Activated CD8-positive, alpha-beta T cell treated with anti-CD3 and anti-CD28 coated beads for 36 hours (primary cell): Measurements from ENCODE around the gene PCSK5. TPM values are rescaled to one million over a fixed set of nuclear protein-coding genes. Genes with fewer than 3 reads are reported as not detected.

Source experiments
- ATAC-seq: fragments of 200-7000 bp; cut with Tn5 transposase; one replicate; pipeline ENCODE4 v1.10.0; 2021; ENCODE audit warnings: mild to moderate bottlenecking, moderate library complexity
- CTCF ChIA-PET: fragments of 350-600 bp; sonication (Branson Sonifier 250); formaldehyde crosslinking; loops from one replicate; lab custom pipeline; 2021; ENCODE audit warnings: antibody characterized with exemption; lab: Charles Lee
- POLR2A ChIA-PET: fragments of 350-600 bp; sonication (Branson Sonifier 250); formaldehyde crosslinking; loops from one replicate; lab custom pipeline; 2021; ENCODE audit warnings: antibody characterized with exemption; lab: Charles Lee
- DNase-seq: peaks from one replicate; pipeline ENCODE4 v3.0.0-alpha.2; 2020
- H3K27ac Mint-ChIP-seq: one replicate; pipeline ENCODE4 v1.8.0; 2021; ENCODE audit warnings: mild to moderate bottlenecking, mixed read lengths
- H3K27me3 Mint-ChIP-seq: one replicate; pipeline ENCODE4 v1.8.0; 2021; ENCODE audit warnings: mixed read lengths
- H3K36me3 Mint-ChIP-seq: one replicate; pipeline ENCODE4 v1.8.0; 2021; ENCODE audit warnings: low read depth, mixed read lengths
- H3K4me1 Mint-ChIP-seq: one replicate; pipeline ENCODE4 v1.8.0; 2021; ENCODE audit warnings: low read depth, mixed read lengths
- H3K4me3 Mint-ChIP-seq: one replicate; pipeline ENCODE4 v1.8.0; 2021; ENCODE audit warnings: mild to moderate bottlenecking, moderate library complexity, mixed read lengths
- H3K9me3 Mint-ChIP-seq: one replicate; pipeline ENCODE4 v1.8.0; 2021; ENCODE audit warnings: mixed read lengths
- intact Hi-C: fragments of 100-400 bp; cut with micrococcal nuclease; formaldehyde crosslinking; loops from one replicate; pipeline ENCODE4 v1.10.0; 2022
- total RNA-seq, 2 experiments: library from RNA; stranded (reverse); gene quantifications; one replicate each; pipeline ENCODE4 v1.2.3, GENCODE V29; 2021
- TF ChIP-seq, protein P1 (sequence below): fragments of 200-600 bp; IDR thresholded peaks from one replicate; pipeline ENCODE4 v1.8.0; 2022; ENCODE audit warnings: antibody characterized with exemption, mild to moderate bottlenecking

Gene PCSK5
- total RNA-seq, 2 experiments from 2014 or later = 4.7 to 5.2 TPM

GRCh38 chr9:76103531-76104315, 213.2 kb downstream of the PCSK5 start:
- no peak for ATAC-seq
- peaks cover 5% of the 10 kb centered on the region for H3K4me1 Mint-ChIP-seq
- H3K27ac Mint-ChIP-seq = no peak overlapping the region
- no peaks in the 10 kb centered on the region for H3K27me3 Mint-ChIP-seq
- H3K4me3 Mint-ChIP-seq = no peak overlapping the region
- intact Hi-C loops = loop anchor here (10.0 kb wide), 1 partner anchor 61 kb away; no protein-coding TSS in a partner anchor
- CTCF ChIA-PET = no interaction called here
- H3K9me3 Mint-ChIP-seq = no peaks in the 10 kb centered on the region
- TF ChIP-seq, protein P1, sequence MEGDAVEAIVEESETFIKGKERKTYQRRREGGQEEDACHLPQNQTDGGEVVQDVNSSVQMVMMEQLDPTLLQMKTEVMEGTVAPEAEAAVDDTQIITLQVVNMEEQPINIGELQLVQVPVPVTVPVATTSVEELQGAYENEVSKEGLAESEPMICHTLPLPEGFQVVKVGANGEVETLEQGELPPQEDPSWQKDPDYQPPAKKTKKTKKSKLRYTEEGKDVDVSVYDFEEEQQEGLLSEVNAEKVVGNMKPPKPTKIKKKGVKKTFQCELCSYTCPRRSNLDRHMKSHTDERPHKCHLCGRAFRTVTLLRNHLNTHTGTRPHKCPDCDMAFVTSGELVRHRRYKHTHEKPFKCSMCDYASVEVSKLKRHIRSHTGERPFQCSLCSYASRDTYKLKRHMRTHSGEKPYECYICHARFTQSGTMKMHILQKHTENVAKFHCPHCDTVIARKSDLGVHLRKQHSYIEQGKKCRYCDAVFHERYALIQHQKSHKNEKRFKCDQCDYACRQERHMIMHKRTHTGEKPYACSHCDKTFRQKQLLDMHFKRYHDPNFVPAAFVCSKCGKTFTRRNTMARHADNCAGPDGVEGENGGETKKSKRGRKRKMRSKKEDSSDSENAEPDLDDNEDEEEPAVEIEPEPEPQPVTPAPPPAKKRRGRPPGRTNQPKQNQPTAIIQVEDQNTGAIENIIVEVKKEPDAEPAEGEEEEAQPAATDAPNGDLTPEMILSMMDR = no peak
- POLR2A ChIA-PET = no interaction called here
- peaks cover 9% of the 10 kb centered on the region for H3K36me3 Mint-ChIP-seq
- no peak for DNase-seq

- no peaks in the 10 kb centered on the region for H3K4me1 Mint-ChIP-seq
- no peaks in the 10 kb centered on the region for H3K27me3 Mint-ChIP-seq
- ChIA-PET POLR2A (no interaction called here), CTCF (no interaction called here)
- no peak overlapping the region for H3K27ac Mint-ChIP-seq
- TF ChIP-seq, protein P1 = no peak
- DNase-seq (no peak), ATAC-seq (no peak)
- H3K4me3 Mint-ChIP-seq = no peak overlapping the region
- peaks cover 6% of the 10 kb centered on the region for H3K36me3 Mint-ChIP-seq
- H3K9me3 Mint-ChIP-seq = no peaks in the 10 kb centered on the region
- intact Hi-C loops = loop anchor here (10.0 kb wide), 1 partner anchor 57 kb away; no protein-coding TSS in a partner anchor
These were observed 217.0 kb downstream of the PCSK5 start for GRCh38 chr9:76107482-76107881.

GRCh38 chr9:76109953-76110352, 219.5 kb downstream of the PCSK5 start:
- Mint-ChIP-seq H3K9me3 (no peaks in the 10 kb centered on the region), H3K4me3 (no peak overlapping the region), H3K27ac (no peak overlapping the region), H3K36me3 (peaks cover 6% of the 10 kb centered on the region), H3K4me1 (no peaks in the 10 kb centered on the region), H3K27me3 (no peaks in the 10 kb centered on the region)
- ChIA-PET CTCF (interaction anchor here (0.9 to 2.1 kb wide), 2 partner anchors 9 to 17 kb away, joined by 3 to 10 read pairs; no protein-coding TSS in a partner anchor), POLR2A (interaction anchor here (0.6 kb wide), 2 partner anchors 241 to 934 kb away, joined by 3 read pairs; no protein-coding TSS in a partner anchor)
- TF ChIP-seq, protein P1 = no peak
- intact Hi-C loops = loop anchor here (10.0 kb wide), 1 partner anchor 55 kb away; no protein-coding TSS in a partner anchor
- DNase-seq = no peak
- ATAC-seq = no peak

GRCh38 chr9:76112151-76112550, 221.7 kb downstream of the PCSK5 start:
- H3K27ac Mint-ChIP-seq = no peak overlapping the region
- ChIA-PET POLR2A (no interaction called here), CTCF (no interaction called here)
- TF ChIP-seq, protein P1 = no peak
- H3K27me3 Mint-ChIP-seq = no peaks in the 10 kb centered on the region
- no peaks in the 10 kb centered on the region for H3K9me3 Mint-ChIP-seq
- peaks cover 3% of the 10 kb centered on the region for H3K36me3 Mint-ChIP-seq
- ATAC-seq (no peak), DNase-seq (no peak)
- no peak overlapping the region for H3K4me3 Mint-ChIP-seq
- intact Hi-C loops = no loop called here
- H3K4me1 Mint-ChIP-seq = peaks cover 4% of the 10 kb centered on the region

DNA sequence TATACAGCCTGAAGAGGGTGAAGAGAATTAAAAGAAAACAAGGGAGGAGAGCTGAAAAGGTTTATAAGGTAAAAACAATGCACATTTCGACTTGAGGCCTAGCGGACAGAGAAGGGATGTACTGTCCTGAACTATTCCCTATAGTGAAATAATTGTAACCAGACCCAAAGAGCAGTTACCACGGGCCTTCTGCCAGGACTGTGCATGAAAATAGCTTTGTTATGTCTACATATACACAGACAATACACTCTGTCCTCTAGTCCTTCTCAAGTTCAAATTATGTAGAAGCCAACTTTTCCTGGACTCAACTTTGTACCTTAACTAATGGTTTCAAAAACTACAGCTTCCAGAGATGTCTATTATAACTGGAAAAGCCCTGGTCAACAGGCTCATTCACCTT, 223.7 kb downstream of the PCSK5 start:
- H3K4me1 Mint-ChIP-seq = peaks cover 4% of the 10 kb centered on the region
- no peaks in the 10 kb centered on the region for H3K36me3 Mint-ChIP-seq
- POLR2A ChIA-PET = no interaction called here

More for the DNA sequence above, 223.7 kb downstream of the PCSK5 start:
- DNase-seq = no peak
- H3K4me3 Mint-ChIP-seq = no peak overlapping the region
- CTCF ChIA-PET = no interaction called here
- no peaks in the 10 kb centered on the region for H3K9me3 Mint-ChIP-seq
- H3K27me3 Mint-ChIP-seq = no peaks in the 10 kb centered on the region
- TF ChIP-seq, protein P1 = no peak
- intact Hi-C loops = no loop called here
- H3K27ac Mint-ChIP-seq = no peak overlapping the region
- ATAC-seq = no peak
